ENCODE results near the gene LMTK2.

Gene LMTK2

GRCh38 chr7:98133621-98134303 lies 27.1 kb downstream of the LMTK2 start:
- Histone ChIP-seq H3K27me3 (ENCODE audit: control insufficient read depth, insufficient read depth, low read length) (no peaks in the 10 kb centered on the region), H3K4me2 (ENCODE audit: low read length) (no peak overlapping the region), H2AFZ (no peak overlapping the region), H3K79me2 (peaks cover 2% of the 10 kb centered on the region), H3K27ac (no peak overlapping the region), H3K4me1 (peaks cover 11% of the 10 kb centered on the region), H3K36me3 (ENCODE audit: control insufficient read depth, insufficient read depth, low read length) (no peaks in the 10 kb centered on the region), H3K9ac (no peak overlapping the region), H3K9me3 (ENCODE audit: control insufficient read depth, low read length) (no peaks in the 10 kb centered on the region), H3K4me3 (ENCODE audit: low read depth, low read length) (no peak overlapping the region)
- no peak for TF ChIP-seq CTCF (IDR thresholded peaks at IDR 0.05)

GRCh38 chr7:98134420-98135228 lies 28.0 kb downstream of the LMTK2 start:
- Histone ChIP-seq H3K27ac (no peak overlapping the region), H3K4me1 (peaks cover 13% of the 10 kb centered on the region), H3K4me2 (ENCODE audit: low read length) (no peak overlapping the region), H3K9me3 (ENCODE audit: control insufficient read depth, low read length) (no peaks in the 10 kb centered on the region), H2AFZ (no peak overlapping the region), H3K79me2 (peaks cover 2% of the 10 kb centered on the region), H3K4me3 (ENCODE audit: low read depth, low read length) (no peak overlapping the region), H3K27me3 (ENCODE audit: control insufficient read depth, insufficient read depth, low read length) (no peaks in the 10 kb centered on the region), H3K36me3 (ENCODE audit: control insufficient read depth, insufficient read depth, low read length) (no peaks in the 10 kb centered on the region), H3K9ac (no peak overlapping the region)
- TF ChIP-seq CTCF (IDR thresholded peaks at IDR 0.05) = no peak

- peaks cover 13% of the 10 kb centered on the region for H3K4me1 ChIP-seq
- no peak overlapping the region for H3K27ac ChIP-seq
Measured at GRCh38 chr7:98135984-98136383, 29.3 kb downstream of the LMTK2 start.

GRCh38 chr7:98136423-98136822 lies 29.8 kb downstream of the LMTK2 start:
- Histone ChIP-seq H2AFZ (no peak overlapping the region), H3K9me3 (ENCODE audit: control insufficient read depth, low read length) (no peaks in the 10 kb centered on the region), H3K36me3 (ENCODE audit: control insufficient read depth, insufficient read depth, low read length) (no peaks in the 10 kb centered on the region), H3K9ac (no peak overlapping the region), H3K27me3 (ENCODE audit: control insufficient read depth, insufficient read depth, low read length) (no peaks in the 10 kb centered on the region), H3K27ac (no peak overlapping the region), H3K79me2 (no peaks in the 10 kb centered on the region), H3K4me2 (ENCODE audit: low read length) (no peak overlapping the region), H3K4me1 (peaks cover 9% of the 10 kb centered on the region), H3K4me3 (ENCODE audit: low read depth, low read length) (no peak overlapping the region)
- TF ChIP-seq CTCF (IDR thresholded peaks at IDR 0.05) = no peak

More at GRCh38 chr7:98135984-98136383, 29.3 kb downstream of the LMTK2 start:
- no peak overlapping the region for H2AFZ ChIP-seq
- no peak overlapping the region for H3K9ac ChIP-seq
- peaks cover 2% of the 10 kb centered on the region for H3K79me2 ChIP-seq
- no peaks in the 10 kb centered on the region for H3K9me3 ChIP-seq (ENCODE audit: control insufficient read depth, low read length)
- H3K4me2 ChIP-seq (ENCODE audit: low read length) = no peak overlapping the region
- no peaks in the 10 kb centered on the region for H3K27me3 ChIP-seq (ENCODE audit: control insufficient read depth, insufficient read depth, low read length)
- no peak overlapping the region for H3K4me3 ChIP-seq (ENCODE audit: low read depth, low read length)
- H3K36me3 ChIP-seq (ENCODE audit: control insufficient read depth, insufficient read depth, low read length) = no peaks in the 10 kb centered on the region
- TF ChIP-seq CTCF (IDR thresholded peaks at IDR 0.05) = no peak

Measured in parathyroid adenoma (tissue), 2 donors.